Karpas-422 (cell line): ENCODE measurements around the gene ABCA13. TPM values are rescaled to one million over a fixed set of nuclear protein-coding genes. Genes with fewer than 3 reads are reported as not detected.

Experiments
- DNase-seq: peaks from one replicate; pipeline ENCODE4 v3.0.0-alpha.2; 2015
- H2AFZ ChIP-seq: fragments of 200-600 bp; sonication (generic); 2 replicates; pipeline ENCODE4 v1.6.1; 2014; ENCODE audit warnings: antibody characterized with exemption, low read length, mixed read lengths
- H3K27ac ChIP-seq: fragments of 200-600 bp; sonication (generic); 2 replicates; pipeline ENCODE4 v1.5.1; 2014; ENCODE audit warnings: mild to moderate bottlenecking, low read length, moderate library complexity
- H3K27me3 ChIP-seq: fragments of 200-600 bp; sonication (generic); 2 replicates; pipeline ENCODE4 v1.6.1; 2014; ENCODE audit warnings: low read length, mixed read lengths
- H3K36me3 ChIP-seq: fragments of 200-600 bp; sonication (generic); 2 replicates; pipeline ENCODE4 v1.6.1; 2014; ENCODE audit warnings: low read length, mixed read lengths; ENCODE audit not compliant: insufficient read depth
- H3K4me1 ChIP-seq: fragments of 200-600 bp; sonication (generic); 2 replicates; pipeline ENCODE4 v1.6.1; 2014; ENCODE audit warnings: mild to moderate bottlenecking, low read length, mixed read lengths
- H3K4me2 ChIP-seq: fragments of 200-600 bp; sonication (generic); 2 replicates; pipeline ENCODE4 v1.6.1; 2014; ENCODE audit warnings: low read length, low read depth, mild to moderate bottlenecking; ENCODE audit not compliant: poor library complexity, severe bottlenecking
- H3K4me3 ChIP-seq: fragments of 200-600 bp; sonication (generic); 2 replicates; pipeline ENCODE4 v1.5.1; 2014; ENCODE audit warnings: mild to moderate bottlenecking, antibody characterized with exemption, low read length, mixed read lengths
- H3K79me2 ChIP-seq: fragments of 200-600 bp; sonication (generic); 2 replicates; pipeline ENCODE4 v1.6.1; 2014; ENCODE audit warnings: mild to moderate bottlenecking, low read length, mixed read lengths
- H3K9ac ChIP-seq: fragments of 200-600 bp; sonication (generic); 2 replicates; pipeline ENCODE4 v1.6.0; 2014; ENCODE audit warnings: low read length
- H3K9me2 ChIP-seq: fragments of 200-600 bp; sonication (generic), shearing (Covaris generic); replicated peaks from 2 replicates; pipeline ENCODE4 v1.6.0; 2014; ENCODE audit warnings: mild to moderate bottlenecking, low read length, moderate library complexity; ENCODE audit not compliant: insufficient read depth
- H3K9me3 ChIP-seq: fragments of 300-700, 200-600 bp; sonication (generic); 2 replicates; pipeline ENCODE4 v1.6.1; 2014; ENCODE audit warnings: low read length, mixed read lengths
- H4K20me1 ChIP-seq: fragments of 200-600 bp; sonication (generic); 2 replicates; pipeline ENCODE4 v1.6.1; 2014; ENCODE audit warnings: mild to moderate bottlenecking, antibody characterized with exemption, low read length, low read depth; ENCODE audit not compliant: insufficient read depth
- total RNA-seq: library from RNA; depleted of rRNA; stranded (reverse); fragments of >200 nt; shearing (Covaris generic); gene quantifications from 2 replicates; pipeline ENCODE4 v1.2.3, GENCODE V29; 2014; ENCODE audit warnings: low replicate concordance

The ABCA13 gene
- total RNA-seq, 1 experiment from 2014 or later: not detected

GRCh38 chr7:48551652-48552051 lies 380.4 kb downstream of the ABCA13 start:
- H3K9me2 ChIP-seq: no peaks in the 10 kb centered on the region
- H4K20me1 ChIP-seq: no peaks in the 10 kb centered on the region
- H3K79me2 ChIP-seq: no peaks in the 10 kb centered on the region
- H3K4me2 ChIP-seq: no peak overlapping the region
- H3K4me3 ChIP-seq: no peak overlapping the region
- no peak for DNase-seq
- H3K9me3 ChIP-seq: no peaks in the 10 kb centered on the region
- no peak overlapping the region for H2AFZ ChIP-seq
- H3K27ac ChIP-seq: no peak overlapping the region
- H3K27me3 ChIP-seq: no peaks in the 10 kb centered on the region
- H3K4me1 ChIP-seq: no peaks in the 10 kb centered on the region
- no peak overlapping the region for H3K9ac ChIP-seq
- H3K36me3 ChIP-seq: no peaks in the 10 kb centered on the region

GRCh38 chr7:48563334-48563733 lies 392.1 kb downstream of the ABCA13 start:
- no peaks in the 10 kb centered on the region for H3K4me1 ChIP-seq
- H3K9me2 ChIP-seq: no peaks in the 10 kb centered on the region
- DNase-seq: no peak
- no peak overlapping the region for H3K4me3 ChIP-seq
- H4K20me1 ChIP-seq: no peaks in the 10 kb centered on the region
- no peaks in the 10 kb centered on the region for H3K79me2 ChIP-seq
- H3K4me2 ChIP-seq: no peak overlapping the region
- no peak overlapping the region for H2AFZ ChIP-seq
- no peaks in the 10 kb centered on the region for H3K36me3 ChIP-seq
- H3K9ac ChIP-seq: no peak overlapping the region
- H3K27ac ChIP-seq: no peak overlapping the region
- no peaks in the 10 kb centered on the region for H3K27me3 ChIP-seq
- no peaks in the 10 kb centered on the region for H3K9me3 ChIP-seq

GRCh38 chr7:48575516-48575915 lies 404.3 kb downstream of the ABCA13 start:
- Histone ChIP-seq H4K20me1 (no peaks in the 10 kb centered on the region), H3K4me1 (no peaks in the 10 kb centered on the region), H3K9me2 (no peaks in the 10 kb centered on the region), H3K4me3 (no peak overlapping the region), H3K4me2 (no peak overlapping the region), H3K27me3 (no peaks in the 10 kb centered on the region), H3K79me2 (no peaks in the 10 kb centered on the region), H3K9me3 (no peaks in the 10 kb centered on the region; the same call in 1 of the 2 replicates), H3K36me3 (no peaks in the 10 kb centered on the region), H2AFZ (no peak overlapping the region), H3K27ac (no peak overlapping the region), H3K9ac (no peak overlapping the region)
- no peak for DNase-seq

- Histone ChIP-seq H3K27me3 (no peaks in the 10 kb centered on the region), H3K4me3 (no peak overlapping the region), H3K4me2 (no peak overlapping the region), H3K9ac (no peak overlapping the region), H3K27ac (no peak overlapping the region), H3K36me3 (no peaks in the 10 kb centered on the region), H2AFZ (no peak overlapping the region), H3K9me2 (no peaks in the 10 kb centered on the region), H3K4me1 (no peaks in the 10 kb centered on the region), H4K20me1 (no peaks in the 10 kb centered on the region), H3K79me2 (no peaks in the 10 kb centered on the region), H3K9me3 (no peaks in the 10 kb centered on the region)
- no peak for DNase-seq
Observed at GRCh38 chr7:48587475-48587874, 416.2 kb downstream of the ABCA13 start.

- Histone ChIP-seq H3K9me3 (no peaks in the 10 kb centered on the region), H2AFZ (no peak overlapping the region), H3K27ac (no peak overlapping the region), H3K36me3 (no peaks in the 10 kb centered on the region), H3K9ac (no peak overlapping the region), H3K4me2 (no peak overlapping the region), H3K79me2 (no peaks in the 10 kb centered on the region), H3K9me2 (no peaks in the 10 kb centered on the region), H4K20me1 (no peaks in the 10 kb centered on the region), H3K4me1 (no peaks in the 10 kb centered on the region), H3K4me3 (no peak overlapping the region), H3K27me3 (no peaks in the 10 kb centered on the region)
- DNase-seq: no peak
Observed at GRCh38 chr7:48594349-48594748, 423.1 kb downstream of the ABCA13 start.

- H3K9ac ChIP-seq: no peak overlapping the region
- H3K9me2 ChIP-seq: no peaks in the 10 kb centered on the region
- no peaks in the 10 kb centered on the region for H3K27me3 ChIP-seq
- no peak overlapping the region for H2AFZ ChIP-seq
- no peaks in the 10 kb centered on the region for H3K4me1 ChIP-seq
- H3K27ac ChIP-seq: no peak overlapping the region
- no peak overlapping the region for H3K4me3 ChIP-seq
- DNase-seq: no peak
- no peaks in the 10 kb centered on the region for H3K36me3 ChIP-seq
- H3K4me2 ChIP-seq: no peak overlapping the region
- H3K79me2 ChIP-seq: no peaks in the 10 kb centered on the region
- no peaks in the 10 kb centered on the region for H3K9me3 ChIP-seq
- H4K20me1 ChIP-seq: no peaks in the 10 kb centered on the region
Observed at GRCh38 chr7:48595756-48596155, 424.5 kb downstream of the ABCA13 start.

- Histone ChIP-seq H3K4me2 (no peak overlapping the region), H3K27me3 (no peaks in the 10 kb centered on the region), H2AFZ (no peak overlapping the region), H3K79me2 (no peaks in the 10 kb centered on the region), H3K9me2 (no peaks in the 10 kb centered on the region; the same call in 1 of the 2 replicates), H3K36me3 (no peaks in the 10 kb centered on the region), H3K27ac (no peak overlapping the region), H3K9me3 (no peaks in the 10 kb centered on the region), H3K4me1 (peaks cover 5% of the 10 kb centered on the region), H3K9ac (no peak overlapping the region), H3K4me3 (no peak overlapping the region), H4K20me1 (no peaks in the 10 kb centered on the region)
- DNase-seq: no peak
Observed at GRCh38 chr7:48610705-48611104, 439.4 kb downstream of the ABCA13 start.

- Histone ChIP-seq H3K4me1 (peaks cover 5% of the 10 kb centered on the region), H3K9me2 (no peaks in the 10 kb centered on the region; the same call in 1 of the 2 replicates), H4K20me1 (no peaks in the 10 kb centered on the region), H3K4me2 (no peak overlapping the region), H3K4me3 (no peak overlapping the region), H3K9ac (no peak overlapping the region), H2AFZ (no peak overlapping the region), H3K36me3 (no peaks in the 10 kb centered on the region), H3K27ac (no peak overlapping the region), H3K79me2 (no peaks in the 10 kb centered on the region), H3K9me3 (no peaks in the 10 kb centered on the region), H3K27me3 (no peaks in the 10 kb centered on the region)
- no peak for DNase-seq
Observed at GRCh38 chr7:48611993-48612392, 440.7 kb downstream of the ABCA13 start.

GRCh38 chr7:48617508-48617907 lies 446.2 kb downstream of the ABCA13 start:
- H3K27ac ChIP-seq: no peak overlapping the region

More at GRCh38 chr7:48617508-48617907, 446.2 kb downstream of the ABCA13 start:
- no peaks in the 10 kb centered on the region for H3K9me3 ChIP-seq
- no peaks in the 10 kb centered on the region for H3K79me2 ChIP-seq
- H3K36me3 ChIP-seq: no peaks in the 10 kb centered on the region
- peak overlapping the region; percentile 78 for H2AFZ ChIP-seq
- H3K4me2 ChIP-seq: peak overlapping the region; percentile 57
- H3K4me3 ChIP-seq: peak overlapping the region; percentile 41; the same call in 1 of the 2 replicates
- H3K9me2 ChIP-seq: no peaks in the 10 kb centered on the region; the same call in 1 of the 2 replicates
- H3K9ac ChIP-seq: peak overlapping the region; percentile 34
- no peaks in the 10 kb centered on the region for H4K20me1 ChIP-seq
- peaks cover 30% of the 10 kb centered on the region for H3K4me1 ChIP-seq
- no peaks in the 10 kb centered on the region for H3K27me3 ChIP-seq
- peak; percentile 55 for DNase-seq
